ENCODE data around the gene TOLLIP. TPM values are rescaled to one million over a fixed set of nuclear protein-coding genes. Genes with fewer than 3 reads are reported as not detected.
"Not testable (repeated sequence)": the region's sequence is repeated elsewhere in the genome, so short reads cannot be mapped to it uniquely, and the experiment has no call there.

TOLLIP gene
- total RNA-seq, 1 experiment from 2014 or later: 32.3 TPM

DNA sequence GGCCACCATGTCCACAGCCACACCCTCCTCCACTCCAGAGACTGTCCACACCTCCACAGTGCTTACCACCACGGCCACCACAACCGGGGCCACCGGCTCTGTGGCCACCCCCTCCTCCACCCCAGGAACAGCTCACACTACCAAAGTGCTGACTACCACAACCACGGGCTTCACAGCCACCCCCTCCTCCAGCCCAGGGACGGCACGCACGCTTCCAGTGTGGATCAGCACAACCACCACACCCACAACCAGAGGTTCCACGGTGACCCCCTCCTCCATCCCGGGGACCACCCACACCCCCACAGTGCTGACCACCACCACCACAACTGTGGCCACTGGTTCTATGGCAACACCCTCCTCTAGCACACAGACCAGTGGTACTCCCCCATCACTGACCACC, 64.9 kb downstream of the TOLLIP start:
- not testable (repeated sequence) for H4K91ac ChIP-seq (ENCODE audit: insufficient read length, low read depth, low read length); H3K56ac ChIP-seq (ENCODE audit: insufficient read length, low read depth, low read length); H4K5ac ChIP-seq (ENCODE audit: insufficient read length, low read depth, low read length); H3K18ac ChIP-seq (ENCODE audit: insufficient read length, low read depth, low read length); H3K9ac ChIP-seq (ENCODE audit: extremely low read depth, insufficient read length, low read length); DNase-seq; H3K27ac Mint-ChIP-seq; H2AK5ac ChIP-seq (ENCODE audit: insufficient read length, low read length); H3K23ac ChIP-seq (ENCODE audit: insufficient read length, low read depth, low read length); H3K4me2 ChIP-seq (ENCODE audit: insufficient read depth, insufficient read length, low read length); H3K14ac ChIP-seq (ENCODE audit: insufficient read depth, low read length); H3K79me1 ChIP-seq (ENCODE audit: insufficient read depth, low read depth, low read length, poor library complexity, severe bottlenecking); H3K23me2 ChIP-seq (ENCODE audit: insufficient read length, low read depth, low read length, poor library complexity, severe bottlenecking); H3K4ac ChIP-seq (ENCODE audit: low read depth, low read length); H3K27me3 ChIP-seq (ENCODE audit: insufficient read depth, low read length); H2BK15ac ChIP-seq (ENCODE audit: low read depth, low read length); H3K27ac ChIP-seq (ENCODE audit: insufficient read length, low read depth, low read length); H3T11ph ChIP-seq (ENCODE audit: low read length); H2BK5ac ChIP-seq (ENCODE audit: insufficient read length, low read length); H3K79me2 ChIP-seq (ENCODE audit: insufficient read depth, low read length); H4K20me1 ChIP-seq (ENCODE audit: control insufficient read depth, insufficient read depth, insufficient read length); H3K4me3 Mint-ChIP-seq; H2BK120ac ChIP-seq (ENCODE audit: low read depth, low read length, poor library complexity, severe bottlenecking); H2BK20ac ChIP-seq (ENCODE audit: low read depth, low read length, poor library complexity, severe bottlenecking); H2BK12ac ChIP-seq (ENCODE audit: insufficient read length, low read depth, low read length); H4K8ac ChIP-seq (replicated peaks; ENCODE audit: insufficient read length, low read depth, low read length); H3K4me1 Mint-ChIP-seq; H3K4me1 ChIP-seq (ENCODE audit: insufficient read depth, low read length); H2AFZ ChIP-seq (ENCODE audit: low read length); H3K9me3 ChIP-seq (ENCODE audit: control insufficient read depth, low read depth, low read length)
- H3K9me3 Mint-ChIP-seq: peaks cover 48 to 54% of the 10 kb centered on the region in 2 experiments
- H3K36me3 Mint-ChIP-seq (ENCODE audit: insufficient read depth in 1 of 3, low read depth in 3 of 3): peaks cover 4 to 19% (median 10%) of the 10 kb centered on the region in 3 experiments; a peak in 6 of 7 replicates
- WGBS (ENCODE audit: extremely low coverage, insufficient read length, low lambda C conversion rate): no CpG with 5 or more reads among the region's 9 CpGs
- peaks cover 15% of the 10 kb centered on the region for H3K27me3 Mint-ChIP-seq (ENCODE audit: low read depth)

GRCh38 chr11:1243521-1243920, 65.9 kb downstream of the TOLLIP start:
- not testable (repeated sequence) for H2AFZ ChIP-seq (ENCODE audit: low read length)
- peaks cover 4 to 19% (median 9%) of the 10 kb centered on the region in 3 experiments; a peak in 6 of 7 replicates for H3K36me3 Mint-ChIP-seq (ENCODE audit: insufficient read depth in 1 of 3, low read depth in 3 of 3)

More at GRCh38 chr11:1243521-1243920, 65.9 kb downstream of the TOLLIP start:
- H3K79me2 ChIP-seq (ENCODE audit: insufficient read depth, low read length); H4K8ac ChIP-seq (replicated peaks; ENCODE audit: insufficient read length, low read depth, low read length); H3K4me3 Mint-ChIP-seq; H2BK20ac ChIP-seq (ENCODE audit: low read depth, low read length, poor library complexity, severe bottlenecking); H4K5ac ChIP-seq (ENCODE audit: insufficient read length, low read depth, low read length); H3K23me2 ChIP-seq (ENCODE audit: insufficient read length, low read depth, low read length, poor library complexity, severe bottlenecking); H4K20me1 ChIP-seq (ENCODE audit: control insufficient read depth, insufficient read depth, insufficient read length); H3K4me1 ChIP-seq (ENCODE audit: insufficient read depth, low read length); DNase-seq; H3K56ac ChIP-seq (ENCODE audit: insufficient read length, low read depth, low read length); H3K14ac ChIP-seq (ENCODE audit: insufficient read depth, low read length); H2AK5ac ChIP-seq (ENCODE audit: insufficient read length, low read length); H3T11ph ChIP-seq (ENCODE audit: low read length); H3K9ac ChIP-seq (ENCODE audit: extremely low read depth, insufficient read length, low read length); H2BK5ac ChIP-seq (ENCODE audit: insufficient read length, low read length); H3K27ac ChIP-seq (ENCODE audit: insufficient read length, low read depth, low read length); H3K4me1 Mint-ChIP-seq; H4K91ac ChIP-seq (ENCODE audit: insufficient read length, low read depth, low read length); H3K27me3 ChIP-seq (ENCODE audit: insufficient read depth, low read length); H2BK15ac ChIP-seq (ENCODE audit: low read depth, low read length); H3K4me2 ChIP-seq (ENCODE audit: insufficient read depth, insufficient read length, low read length); H3K27ac Mint-ChIP-seq; H3K4ac ChIP-seq (ENCODE audit: low read depth, low read length); H3K79me1 ChIP-seq (ENCODE audit: insufficient read depth, low read depth, low read length, poor library complexity, severe bottlenecking); H3K9me3 ChIP-seq (ENCODE audit: control insufficient read depth, low read depth, low read length); H3K18ac ChIP-seq (ENCODE audit: insufficient read length, low read depth, low read length); H2BK120ac ChIP-seq (ENCODE audit: low read depth, low read length, poor library complexity, severe bottlenecking); H3K23ac ChIP-seq (ENCODE audit: insufficient read length, low read depth, low read length); H2BK12ac ChIP-seq (ENCODE audit: insufficient read length, low read depth, low read length): not testable (repeated sequence)
- Mint-ChIP-seq H3K9me3 (peaks cover 45 to 51% of the 10 kb centered on the region in 2 experiments), H3K27me3 (ENCODE audit: low read depth) (peaks cover 15% of the 10 kb centered on the region)
- WGBS (ENCODE audit: extremely low coverage, insufficient read length, low lambda C conversion rate): no CpG with 5 or more reads among the region's 18 CpGs

Measured in H9 (cell line).